ENCODE measurements around the gene NRIP1. TPM values are rescaled to one million over a fixed set of nuclear protein-coding genes. Genes with fewer than 3 reads are reported as not detected.

The NRIP1 gene
- total and polyA plus RNA-seq, 2 of the 8 experiments (the other 6 are each of a cell fraction or from before 2014, with no cell fraction given) = 1.5 to 9.3 TPM

DNA sequence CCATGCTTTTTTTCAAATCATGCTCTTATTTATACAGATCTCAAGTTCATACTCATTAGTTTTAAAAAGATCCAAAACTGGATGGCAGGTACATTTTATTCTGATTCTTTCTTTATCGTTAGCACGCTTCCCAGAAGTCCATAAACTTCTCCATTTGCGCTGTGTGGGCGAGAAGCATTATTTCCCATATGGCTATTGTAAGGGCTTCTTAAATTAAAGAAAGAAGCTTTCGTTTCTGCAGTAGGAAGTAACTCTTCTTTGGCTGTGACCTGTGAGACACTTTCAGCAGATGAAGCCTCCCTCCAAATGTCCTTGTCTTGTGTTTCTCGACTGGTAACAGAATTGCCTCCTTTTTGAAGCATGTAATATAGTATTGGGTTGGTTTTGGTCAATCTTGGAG, 100.2 kb downstream of the NRIP1 start (continued):
- TF ChIP-seq RAD21 (IDR thresholded peaks at IDR 0.05 in 1 of 2, conservative IDR thresholded peaks at IDR 0.05 in 1 of 2; ENCODE audit: low read depth in 2 of 2, low read length in 2 of 2) (no peak), PHF8 (conservative IDR thresholded peaks at IDR 0.05; ENCODE audit: low read depth, low read length) (no peak)
